ENCODE measurements around the gene ZFAND2B. TPM values are rescaled to one million over a fixed set of nuclear protein-coding genes. Genes with fewer than 3 reads are reported as not detected.

ZFAND2B gene
- total RNA-seq, 1 experiment from 2014 or later: 16.4 TPM

- H2BK15ac ChIP-seq (ENCODE audit: low read depth, low read length): no peak overlapping the region
- H4K91ac ChIP-seq (ENCODE audit: insufficient read length, low read depth, low read length): no peak overlapping the region
- H2BK120ac ChIP-seq (ENCODE audit: low read depth, low read length, poor library complexity, severe bottlenecking): no peak overlapping the region
- no peak overlapping the region for H3K9ac ChIP-seq (ENCODE audit: extremely low read depth, insufficient read length, low read length)
- H3K4me3 Mint-ChIP-seq: no peak overlapping the region
- WGBS (ENCODE audit: extremely low coverage, insufficient read length, low lambda C conversion rate): no CpG with 5 or more reads among the region's 5 CpGs
- no peak overlapping the region for H2AFZ ChIP-seq (ENCODE audit: low read length)
- H3K27me3 ChIP-seq (ENCODE audit: insufficient read depth, low read length): no peaks in the 10 kb centered on the region
- peaks cover 2% of the 10 kb centered on the region for H3K23me2 ChIP-seq (ENCODE audit: insufficient read length, low read depth, low read length, poor library complexity, severe bottlenecking)
- no peaks in the 10 kb centered on the region for H3K79me2 ChIP-seq (ENCODE audit: insufficient read depth, low read length)
- no peak overlapping the region for H2BK5ac ChIP-seq (ENCODE audit: insufficient read length, low read length)
- H3K23ac ChIP-seq (ENCODE audit: insufficient read length, low read depth, low read length): no peak overlapping the region
- H3K14ac ChIP-seq (ENCODE audit: insufficient read depth, low read length): no peak overlapping the region
- H3K4me1 ChIP-seq (ENCODE audit: insufficient read depth, low read length): no peaks in the 10 kb centered on the region
- no peak overlapping the region for H2AK5ac ChIP-seq (ENCODE audit: insufficient read length, low read length)
- H3K9me3 Mint-ChIP-seq: no peaks in the 10 kb centered on the region; a peak in 1 of 5 replicates
- H2BK20ac ChIP-seq (ENCODE audit: low read depth, low read length, poor library complexity, severe bottlenecking): no peak overlapping the region
- no peaks in the 10 kb centered on the region for H3K79me1 ChIP-seq (ENCODE audit: insufficient read depth, low read depth, low read length, poor library complexity, severe bottlenecking)
- H4K8ac ChIP-seq (replicated peaks; ENCODE audit: insufficient read length, low read depth, low read length): no peak overlapping the region
- no peak overlapping the region for H2BK12ac ChIP-seq (ENCODE audit: insufficient read length, low read depth, low read length)
- H3K27ac Mint-ChIP-seq: no peak overlapping the region
- H3K27ac ChIP-seq (ENCODE audit: insufficient read length, low read depth, low read length): no peak overlapping the region
- H3K56ac ChIP-seq (ENCODE audit: insufficient read length, low read depth, low read length): no peak overlapping the region
- H3K9me3 ChIP-seq (ENCODE audit: control insufficient read depth, low read depth, low read length): no peaks in the 10 kb centered on the region
- peaks cover 4 to 11% (median 5%) of the 10 kb centered on the region in 3 experiments; a peak in 4 of 7 replicates for H3K36me3 Mint-ChIP-seq (ENCODE audit: insufficient read depth in 1 of 3, low read depth in 3 of 3)
- H3K27me3 Mint-ChIP-seq (ENCODE audit: low read depth): peaks cover 7% of the 10 kb centered on the region
- no peaks in the 10 kb centered on the region for H4K20me1 ChIP-seq (ENCODE audit: control insufficient read depth, insufficient read depth, insufficient read length)
- no peak overlapping the region for H3K4me2 ChIP-seq (ENCODE audit: insufficient read depth, insufficient read length, low read length)
- DNase-seq: no peak
- no peak for TF ChIP-seq CTCF (conservative IDR thresholded peaks at IDR 0.05)
- H3T11ph ChIP-seq (ENCODE audit: low read length): no peak overlapping the region
- no peak overlapping the region for H4K5ac ChIP-seq (ENCODE audit: insufficient read length, low read depth, low read length)
- no peak overlapping the region for H3K18ac ChIP-seq (ENCODE audit: insufficient read length, low read depth, low read length)
- H3K4me1 Mint-ChIP-seq: peaks cover 0 to 4% of the 10 kb centered on the region in 2 experiments; a peak in 1 of 4 replicates
- no peak overlapping the region for H3K4ac ChIP-seq (ENCODE audit: low read depth, low read length)
These were observed 38.6 kb upstream of the ZFAND2B start for GRCh38 chr2:219167997-219168396.
